Jurkat, Clone E6-1 (cell line): ENCODE measurements around the gene CALU.

Experiments used
- DNase-seq: peaks from one replicate; pipeline ENCODE4 v3.0.0-alpha.2; 2011; ENCODE audit warnings: low read depth, low spot score
- H3K4me3 ChIP-seq: 2 replicates; pipeline ENCODE4 v1.5.1; 2011; ENCODE audit warnings: mild to moderate bottlenecking, low read length, control low read depth, moderate library complexity

Gene CALU

DNA sequence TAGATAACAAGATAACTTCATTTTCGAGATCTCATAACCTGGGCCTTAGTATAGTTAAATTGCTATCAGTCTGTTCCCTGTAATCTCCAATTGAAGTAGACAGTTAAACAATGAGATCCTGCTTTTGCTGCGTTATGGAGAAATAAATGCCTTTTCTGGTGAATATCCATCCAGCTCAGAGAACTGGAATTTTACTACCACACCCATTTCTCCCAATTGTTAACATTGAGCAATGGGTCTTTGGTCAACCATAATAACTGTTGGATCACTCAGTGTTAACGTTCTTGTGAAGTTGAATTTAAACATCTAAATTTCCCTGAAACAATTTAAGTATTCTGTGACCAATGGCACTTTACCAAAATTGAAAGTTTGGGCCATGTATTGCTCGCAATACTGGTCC lies 3.0 kb downstream of the CALU start:
- no peak overlapping the region for H3K4me3 ChIP-seq
- DNase-seq = no peak

DNA sequence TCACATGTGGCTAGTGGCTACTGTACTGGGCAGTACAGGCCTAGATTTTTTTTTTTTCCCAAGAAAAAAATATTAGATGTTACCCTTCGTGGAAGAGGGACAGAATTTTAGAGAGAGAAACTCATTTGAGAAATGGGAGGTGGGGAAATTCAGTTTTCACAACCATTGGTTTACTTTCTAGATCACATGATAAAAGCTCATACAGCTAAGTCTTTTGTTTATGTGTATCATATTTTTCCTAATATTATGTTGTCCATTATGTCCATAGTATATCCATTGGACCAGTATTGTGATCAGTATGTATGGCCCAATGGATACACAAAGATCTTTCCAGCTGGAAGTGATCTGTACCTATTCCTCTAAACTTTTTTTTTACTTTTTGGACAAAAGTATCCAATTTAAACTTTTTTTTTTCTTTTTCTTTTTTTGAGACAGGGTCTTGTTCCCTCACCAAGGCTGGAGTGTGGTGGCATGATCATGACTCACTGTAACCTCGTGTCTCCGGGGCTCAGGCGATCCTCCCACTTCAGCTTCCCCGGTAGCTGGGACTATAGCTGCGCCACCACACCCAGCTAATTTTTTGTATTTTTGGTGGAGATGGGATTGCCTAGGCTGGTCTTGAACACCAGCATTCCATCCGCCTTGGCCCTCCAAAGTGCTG lies 4.1 kb downstream of the CALU start:
- no peak overlapping the region for H3K4me3 ChIP-seq
- DNase-seq = no peak

GRCh38 chr7:128744366-128744905 lies 5.3 kb downstream of the CALU start:
- no peak overlapping the region for H3K4me3 ChIP-seq
- no peak for DNase-seq

- no peak overlapping the region for H3K4me3 ChIP-seq
- no peak for DNase-seq
These were observed 6.5 kb downstream of the CALU start for GRCh38 chr7:128745706-128746105.

- H3K4me3 ChIP-seq = no peak overlapping the region
- no peak for DNase-seq
These were observed 8.3 kb downstream of the CALU start for GRCh38 chr7:128747327-128748079.

DNA sequence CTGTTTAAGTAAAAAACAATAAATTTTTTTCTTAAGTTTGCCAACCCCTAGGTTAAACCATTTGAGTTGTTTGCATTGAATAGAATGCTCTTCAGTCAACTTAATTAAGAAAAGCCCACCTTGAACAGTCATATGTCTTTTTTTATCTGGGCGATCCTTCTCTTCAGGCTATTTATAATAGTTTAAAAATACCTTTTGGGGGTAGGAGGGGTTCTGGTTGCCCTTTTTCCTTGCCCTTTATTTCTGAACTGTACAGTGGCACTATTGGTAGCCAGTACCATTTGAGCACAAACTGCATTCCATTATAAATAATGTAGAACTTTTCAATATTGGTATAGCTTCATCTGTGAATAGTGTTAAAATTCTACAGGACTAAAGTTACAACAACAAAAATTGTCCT lies 13.1 kb downstream of the CALU start:
- DNase-seq = no peak
- no peak overlapping the region for H3K4me3 ChIP-seq

GRCh38 chr7:128755075-128755818 lies 16.1 kb downstream of the CALU start:
- no peak overlapping the region for H3K4me3 ChIP-seq
- no peak for DNase-seq

DNA sequence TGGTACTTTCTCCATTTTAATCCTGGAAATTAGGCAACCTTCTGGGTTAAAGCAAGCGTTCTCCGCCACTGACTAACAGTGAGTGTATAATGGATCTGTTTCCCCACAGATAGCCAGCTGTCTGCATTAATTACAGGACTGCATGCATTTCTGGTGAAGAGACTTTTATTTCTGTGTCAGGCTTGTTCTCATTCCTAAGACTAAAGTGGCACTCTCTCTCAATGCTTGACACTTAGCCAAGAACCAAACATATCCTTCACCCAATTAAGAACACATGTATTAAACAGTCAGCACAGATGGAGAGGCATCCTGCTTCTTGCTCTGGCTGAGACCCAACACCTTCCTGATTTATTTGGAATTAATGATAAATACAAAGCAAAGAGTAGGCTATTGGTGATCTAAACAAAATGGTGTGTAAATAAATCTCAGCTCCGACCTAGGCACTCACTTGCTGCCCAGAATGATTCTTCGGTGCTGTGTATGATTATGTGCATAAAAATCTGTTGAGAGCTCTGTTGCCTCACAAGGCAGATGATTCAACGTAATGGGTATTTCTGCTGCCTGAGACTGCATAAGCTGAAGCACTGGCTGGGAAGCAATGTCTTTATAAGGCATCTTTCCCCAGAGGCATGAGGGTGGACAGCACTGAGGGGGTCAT lies 16.8 kb downstream of the CALU start:
- no peak for DNase-seq
- no peak overlapping the region for H3K4me3 ChIP-seq

DNA sequence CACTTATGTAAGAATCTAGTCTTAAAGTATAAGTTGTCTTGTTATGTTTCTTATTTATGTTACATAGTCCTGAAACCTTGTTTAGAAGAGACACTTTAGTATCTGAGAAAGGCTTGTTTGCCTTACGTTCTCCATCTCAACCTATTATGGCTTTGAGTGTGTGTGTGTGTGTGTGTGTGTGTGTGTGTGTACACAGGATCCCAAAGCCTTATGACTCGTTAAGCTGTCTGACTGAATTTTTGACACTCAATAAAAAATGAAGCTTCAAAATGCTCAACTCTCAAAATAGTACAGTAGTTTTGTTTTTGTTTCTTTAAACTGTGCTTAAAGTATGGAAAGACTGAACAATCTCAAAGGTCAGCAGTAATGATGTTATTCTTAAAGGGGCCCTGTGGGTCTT lies 18.0 kb downstream of the CALU start:
- DNase-seq = no peak
- no peak overlapping the region for H3K4me3 ChIP-seq

- no peak for DNase-seq
- H3K4me3 ChIP-seq = no peak overlapping the region
These were observed 19.4 kb downstream of the CALU start for GRCh38 chr7:128758553-128758952.

DNA sequence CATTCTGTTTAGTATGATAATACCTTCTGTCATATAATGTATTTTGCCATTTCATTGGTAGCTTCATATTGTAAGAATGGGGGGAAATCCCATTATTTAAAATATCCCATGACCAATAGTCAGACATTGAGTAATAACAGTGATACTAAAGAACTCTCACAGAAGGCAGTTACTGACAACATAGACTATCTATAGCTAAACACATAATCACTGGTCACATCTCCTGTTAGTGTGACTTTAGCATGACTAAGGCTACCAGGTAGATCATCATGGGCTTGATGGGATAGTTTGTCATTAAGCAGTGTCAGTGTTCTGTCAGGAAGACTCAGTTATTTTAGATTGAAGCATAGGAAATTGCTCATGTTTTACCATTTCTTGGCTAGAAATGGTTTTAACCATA lies 20.1 kb downstream of the CALU start:
- DNase-seq = no peak
- H3K4me3 ChIP-seq = no peak overlapping the region

- no peak overlapping the region for H3K4me3 ChIP-seq
- no peak for DNase-seq
These were observed 24.4 kb downstream of the CALU start for GRCh38 chr7:128763541-128763940.

- DNase-seq = no peak
- H3K4me3 ChIP-seq = no peak overlapping the region
These were observed 28.4 kb downstream of the CALU start for GRCh38 chr7:128767475-128768110.

DNA sequence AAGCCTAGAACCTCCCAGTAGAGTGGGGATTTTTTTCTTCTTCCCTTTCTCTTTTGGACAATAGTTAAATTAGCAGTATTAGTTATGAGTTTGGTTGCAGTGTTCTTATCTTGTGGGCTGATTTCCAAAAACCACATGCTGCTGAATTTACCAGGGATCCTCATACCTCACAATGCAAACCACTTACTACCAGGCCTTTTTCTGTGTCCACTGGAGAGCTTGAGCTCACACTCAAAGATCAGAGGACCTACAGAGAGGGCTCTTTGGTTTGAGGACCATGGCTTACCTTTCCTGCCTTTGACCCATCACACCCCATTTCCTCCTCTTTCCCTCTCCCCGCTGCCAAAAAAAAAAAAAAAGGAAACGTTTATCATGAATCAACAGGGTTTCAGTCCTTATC lies 31.1 kb downstream of the CALU start:
- no peak overlapping the region for H3K4me3 ChIP-seq
- no peak for DNase-seq

DNA sequence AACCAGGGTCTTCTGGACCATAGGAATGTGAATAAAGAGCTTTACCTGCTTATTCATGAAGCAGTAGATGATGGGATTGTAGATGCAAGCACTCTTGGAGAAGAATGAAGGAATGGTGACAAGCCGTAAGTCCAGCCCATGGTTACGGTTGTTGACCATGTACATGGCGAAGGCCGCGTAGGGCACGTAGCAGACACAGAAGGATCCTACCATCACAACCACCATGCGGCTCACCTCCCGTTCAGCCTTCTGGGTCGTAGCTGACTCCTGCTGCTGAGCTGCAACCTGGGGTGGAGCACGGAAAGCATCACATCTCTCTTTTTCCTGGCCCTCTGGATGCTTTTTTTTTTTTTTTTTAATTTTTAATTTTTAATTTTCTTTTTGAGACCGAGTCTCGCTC lies 34.4 kb downstream of the CALU start:
- no peak for DNase-seq

DNA sequence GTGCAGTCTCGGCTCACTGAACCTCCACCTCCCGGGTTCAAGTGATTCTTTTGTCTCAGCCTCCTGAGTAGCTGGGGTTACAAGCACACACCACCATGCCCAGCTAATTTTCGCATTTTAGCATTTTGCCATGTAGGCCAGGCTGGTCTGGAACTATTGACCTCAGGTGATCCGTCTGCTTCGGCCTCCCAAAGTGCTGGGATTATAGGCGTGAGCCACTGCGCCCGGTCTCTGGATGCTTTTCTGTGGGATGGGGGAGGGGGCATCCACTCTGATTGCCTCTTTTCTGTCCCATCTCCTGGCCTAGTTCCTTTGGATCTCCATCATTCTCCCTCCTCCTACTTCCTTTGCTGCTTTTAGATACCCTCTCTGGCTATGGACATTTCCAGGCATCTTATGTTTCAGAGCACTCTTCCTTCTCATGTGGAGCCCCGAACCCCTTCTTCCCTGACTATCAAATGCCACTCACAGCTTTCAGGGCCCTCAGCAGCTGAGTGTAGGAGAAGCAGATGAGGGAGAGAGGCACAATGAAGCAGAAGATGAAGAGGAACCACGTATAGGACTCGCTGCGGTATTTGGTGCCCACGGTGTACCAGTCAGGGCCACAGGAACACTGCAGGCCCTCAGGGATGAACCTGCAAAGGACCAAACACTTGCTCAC lies 35.0 kb downstream of the CALU start:
- DNase-seq = no peak
- no peak overlapping the region for H3K4me3 ChIP-seq

More for the DNA sequence above, 34.4 kb downstream of the CALU start:
- H3K4me3 ChIP-seq = no peak overlapping the region

- DNase-seq = no peak
- no peak overlapping the region for H3K4me3 ChIP-seq
These were observed 35.8 kb downstream of the CALU start for GRCh38 chr7:128774921-128775320.

DNA sequence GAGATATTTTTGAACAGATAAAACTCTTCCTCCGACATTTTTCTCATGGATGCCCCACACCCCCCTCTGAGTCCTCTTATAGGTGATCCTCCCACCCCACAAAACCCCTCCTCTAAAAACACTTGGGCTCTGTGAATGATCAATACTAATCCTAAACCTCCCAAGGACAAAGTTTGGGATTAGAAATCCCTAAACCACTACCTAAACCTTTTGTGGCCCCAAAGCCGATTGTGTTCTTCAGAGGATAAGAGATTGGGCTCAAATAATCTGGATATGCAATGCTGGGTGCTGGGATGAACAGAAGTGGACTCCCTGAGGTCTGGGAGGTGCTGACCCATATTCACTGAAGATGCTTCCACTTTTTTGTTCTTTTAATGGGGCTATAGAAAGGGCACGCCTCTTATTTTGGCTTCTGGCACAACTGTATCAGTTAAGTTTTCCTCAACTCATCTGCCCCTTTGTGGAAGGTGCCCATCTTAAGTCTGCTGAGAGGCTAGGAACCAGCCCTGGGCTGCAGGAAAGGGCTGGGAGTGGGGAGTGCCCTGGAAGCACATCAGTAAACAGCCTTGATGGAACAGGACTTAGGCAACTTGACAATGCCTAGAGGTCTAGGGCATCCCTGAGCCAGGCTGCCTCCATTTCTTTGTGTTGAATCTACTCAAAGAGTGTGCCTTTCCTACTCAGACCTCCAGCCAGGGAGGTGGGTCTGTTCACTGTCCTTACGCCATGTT lies 36.8 kb downstream of the CALU start, which contains the start of gene OPN1SW:
OPN1SW (minus strand) TSS at position 51 of the 731 bp plus-strand sequence; CDS start at position 38, 13 bp downstream.
- DNase-seq = no peak

More for the DNA sequence above, 36.8 kb downstream of the CALU start, which contains the start of gene OPN1SW:
- no peak within 1 kb of the TSS for H3K4me3 ChIP-seq
